HG03354 (cell line): Measurements from ENCODE around the gene IP6K3.

Experiments used
- ATAC-seq: cut with Tn5 transposase; IDR thresholded peaks from one replicate; pipeline ENCODE4 v1.9.1; 2021; ENCODE audit warnings: mild to moderate bottlenecking; ENCODE audit not compliant: unreplicated experiment, poor library complexity, severe bottlenecking

IP6K3 gene

GRCh38 chr6:33683051-33683571 is 63.6 kb downstream of the IP6K3 start:
- no peak for ATAC-seq

- no peak for ATAC-seq
Measured at GRCh38 chr6:33682341-33682740, 64.4 kb downstream of the IP6K3 start.

GRCh38 chr6:33679761-33680160 is 66.9 kb downstream of the IP6K3 start:
- ATAC-seq: no peak

- no peak for ATAC-seq
Measured at GRCh38 chr6:33678932-33679490, 67.7 kb downstream of the IP6K3 start.

GRCh38 chr6:33678233-33678931 is 68.3 kb downstream of the IP6K3 start:
- no peak for ATAC-seq

- no peak for ATAC-seq
Measured at GRCh38 chr6:33677689-33678088, 69.0 kb downstream of the IP6K3 start.

- no peak for ATAC-seq
Measured at GRCh38 chr6:33677143-33677660, 69.5 kb downstream of the IP6K3 start.

- no peak for ATAC-seq
Measured at GRCh38 chr6:33676416-33677142, 70.1 kb downstream of the IP6K3 start.

GRCh38 chr6:33675968-33676367 is 70.7 kb downstream of the IP6K3 start:
- no peak for ATAC-seq

- no peak for ATAC-seq
Measured at GRCh38 chr6:33673851-33674250, 72.9 kb downstream of the IP6K3 start.

- no peak for ATAC-seq
Measured at GRCh38 chr6:33672808-33673207, 73.9 kb downstream of the IP6K3 start.

GRCh38 chr6:33671744-33672072 is 75.0 kb downstream of the IP6K3 start:
- no peak for ATAC-seq
